Stimulated activated effector memory CD8-positive, alpha-beta T cell treated with anti-CD3 and anti-CD28 coated beads, Interleukin-12 subunit alpha, Interleukin-12 subunit beta, amount 100 ng/mL, for 72 hours (primary cell): Measurements from ENCODE around the gene CCDC175.
A peak's percentile ranks its signal among the peaks of the same experiment; 100 is the strongest.

Source experiments
- ATAC-seq: fragments of 150-1000 bp; cut with Tn5 transposase; 2 replicates; pipeline ENCODE4 v1.10.0; 2021
- DNase-seq, 2 donors: peaks; one replicate each; pipeline ENCODE4 v3.0.0; 2021 to 2022; ENCODE audit warnings: low spot score in 2 of 2
- H3K27ac Mint-ChIP-seq: one replicate; pipeline ENCODE4 v1.8.0; 2022; ENCODE audit warnings: mild to moderate bottlenecking, mixed read lengths
- H3K36me3 Mint-ChIP-seq: one replicate; pipeline ENCODE4 v1.8.0; 2022; ENCODE audit warnings: mild to moderate bottlenecking, mixed read lengths
- H3K4me1 Mint-ChIP-seq: one replicate; pipeline ENCODE4 v1.8.0; 2022; ENCODE audit warnings: mixed read lengths
- H3K4me3 Mint-ChIP-seq: one replicate; pipeline ENCODE4 v1.8.0; 2022; ENCODE audit warnings: mild to moderate bottlenecking, mixed read lengths
- H3K9me3 Mint-ChIP-seq: one replicate; pipeline ENCODE4 v1.8.0; 2022; ENCODE audit warnings: mixed read lengths

Gene CCDC175

DNA sequence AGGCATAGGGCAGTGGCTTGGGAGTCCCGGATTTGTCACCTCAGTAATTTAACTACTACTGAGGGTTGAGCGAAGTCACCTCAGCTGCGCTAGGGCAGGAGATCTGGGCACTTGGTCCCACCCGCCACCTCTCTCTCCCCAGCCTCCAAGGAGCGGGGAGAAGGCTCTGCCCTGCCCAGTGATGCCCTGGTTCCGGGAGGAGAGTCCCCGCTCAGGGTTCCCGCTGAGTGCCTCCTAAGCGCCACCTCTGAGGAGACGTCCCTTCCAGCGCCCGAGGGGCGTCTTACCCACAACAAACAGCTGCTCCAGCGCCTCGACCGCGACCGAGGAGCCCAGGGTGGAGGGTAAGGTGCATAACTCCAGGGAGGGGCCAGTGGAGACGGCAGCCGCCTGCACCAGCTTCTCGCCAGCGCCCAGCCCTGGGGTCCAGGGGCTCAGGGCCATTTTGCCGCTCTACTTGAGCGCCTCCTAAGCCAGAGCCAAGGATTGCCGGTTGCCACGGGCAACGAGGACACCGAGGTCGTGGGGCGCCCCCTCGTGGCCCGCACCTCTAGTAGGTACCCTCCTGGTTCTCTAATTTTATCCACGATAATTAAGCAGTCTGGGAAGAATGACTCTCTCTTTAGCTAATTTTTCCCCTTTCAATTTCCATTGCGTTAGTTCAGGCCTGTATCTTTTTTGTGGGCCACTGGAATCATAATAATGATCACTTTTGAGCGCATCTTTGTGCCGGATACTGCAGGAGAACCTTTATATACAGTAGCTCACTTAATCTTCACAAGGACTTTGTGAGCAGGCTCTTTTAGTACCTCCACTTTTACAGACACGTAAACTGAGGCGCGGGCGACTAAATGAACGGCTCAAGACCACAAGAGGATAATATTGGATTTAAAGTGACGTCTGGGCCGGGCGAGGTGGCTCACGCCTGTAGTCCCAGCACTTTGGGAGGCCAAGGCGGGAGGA lies at the start of gene CCDC175:
CCDC175 (minus strand) TSS at position 481 of the 963 bp plus-strand sequence; CDS start at position 444, 37 bp downstream.
- Mint-ChIP-seq H3K27ac (no peak within 1 kb of the TSS), H3K4me1 (peaks cover 11% of the 10 kb centered on the region), H3K36me3 (no peaks in the 10 kb centered on the region), H3K4me3 (peak within 1 kb of the TSS; percentile 71), H3K9me3 (no peaks in the 10 kb centered on the region)
- ATAC-seq = peak; percentile 97
- peak; percentile 65 to 86 for DNase-seq

DNA sequence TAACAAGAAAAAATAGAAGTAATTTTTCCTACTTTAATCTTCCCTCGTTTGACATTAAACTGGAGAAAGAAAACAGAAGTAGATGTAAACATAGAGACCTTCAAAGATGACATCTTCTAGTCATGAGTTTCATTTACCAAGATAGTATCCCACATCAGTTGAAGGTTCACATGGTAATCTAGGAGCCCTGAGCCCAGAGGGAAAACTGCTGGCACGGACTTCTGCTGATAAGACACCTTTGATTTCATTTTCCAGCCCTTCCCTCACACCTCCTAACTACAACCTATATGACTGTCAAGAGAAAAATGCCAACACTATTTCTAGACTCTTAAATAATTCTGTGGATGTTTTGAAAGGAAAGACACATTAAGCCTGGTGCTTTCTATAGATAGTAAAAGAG lies 46.0 kb upstream of the CCDC175 start:
- H3K4me1 Mint-ChIP-seq = no peaks in the 10 kb centered on the region
- DNase-seq = no peak
- H3K36me3 Mint-ChIP-seq = no peaks in the 10 kb centered on the region
- H3K9me3 Mint-ChIP-seq = no peaks in the 10 kb centered on the region
- H3K4me3 Mint-ChIP-seq = no peak overlapping the region
- no peak overlapping the region for H3K27ac Mint-ChIP-seq
- no peak for ATAC-seq

DNA sequence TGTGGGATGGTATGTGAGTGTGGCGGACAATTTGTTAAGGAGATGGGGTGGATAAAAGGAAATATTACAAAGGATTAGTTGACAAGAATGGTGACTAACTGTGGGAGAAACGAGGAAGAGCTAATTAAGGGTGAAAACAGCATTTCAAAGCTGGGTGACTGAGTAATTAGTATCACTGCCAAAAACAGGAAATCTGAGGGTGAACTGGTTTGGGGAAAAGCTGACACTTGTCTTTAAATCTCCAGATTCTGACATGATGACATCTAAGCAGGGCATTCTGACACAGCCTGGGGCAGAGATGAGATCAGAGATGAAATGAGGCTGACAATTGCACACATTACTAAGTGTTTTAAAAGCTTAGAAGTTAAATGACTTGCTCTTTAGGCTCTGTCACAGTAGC lies 42.4 kb upstream of the CCDC175 start:
- ATAC-seq (peak; percentile 16), DNase-seq (no peak)
- Mint-ChIP-seq H3K36me3 (no peaks in the 10 kb centered on the region), H3K4me1 (no peaks in the 10 kb centered on the region), H3K27ac (no peak overlapping the region), H3K4me3 (no peak overlapping the region), H3K9me3 (no peaks in the 10 kb centered on the region)

DNA sequence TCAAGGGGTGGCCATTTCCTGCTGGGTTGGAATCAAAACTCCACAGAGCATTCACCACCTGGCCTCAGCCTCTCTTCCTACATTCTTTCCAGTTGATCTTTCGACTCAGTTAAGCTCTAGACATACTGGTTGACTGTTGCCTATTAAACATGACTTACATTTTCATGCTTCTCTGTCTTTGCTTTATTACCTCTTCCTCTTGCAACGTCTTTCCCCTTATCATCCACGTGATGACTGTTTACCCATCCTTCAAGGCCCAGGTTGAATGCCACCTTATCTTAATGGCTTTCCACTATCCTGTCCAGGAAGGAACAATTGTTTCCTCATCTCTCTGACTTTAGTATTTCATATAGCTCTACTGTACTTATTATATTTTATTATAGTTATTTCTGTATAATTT lies 24.4 kb upstream of the CCDC175 start:
- H3K9me3 Mint-ChIP-seq = no peaks in the 10 kb centered on the region
- DNase-seq = no peak
- no peak for ATAC-seq
- no peaks in the 10 kb centered on the region for H3K4me1 Mint-ChIP-seq
- no peak overlapping the region for H3K4me3 Mint-ChIP-seq
- no peak overlapping the region for H3K27ac Mint-ChIP-seq
- H3K36me3 Mint-ChIP-seq = no peaks in the 10 kb centered on the region

DNA sequence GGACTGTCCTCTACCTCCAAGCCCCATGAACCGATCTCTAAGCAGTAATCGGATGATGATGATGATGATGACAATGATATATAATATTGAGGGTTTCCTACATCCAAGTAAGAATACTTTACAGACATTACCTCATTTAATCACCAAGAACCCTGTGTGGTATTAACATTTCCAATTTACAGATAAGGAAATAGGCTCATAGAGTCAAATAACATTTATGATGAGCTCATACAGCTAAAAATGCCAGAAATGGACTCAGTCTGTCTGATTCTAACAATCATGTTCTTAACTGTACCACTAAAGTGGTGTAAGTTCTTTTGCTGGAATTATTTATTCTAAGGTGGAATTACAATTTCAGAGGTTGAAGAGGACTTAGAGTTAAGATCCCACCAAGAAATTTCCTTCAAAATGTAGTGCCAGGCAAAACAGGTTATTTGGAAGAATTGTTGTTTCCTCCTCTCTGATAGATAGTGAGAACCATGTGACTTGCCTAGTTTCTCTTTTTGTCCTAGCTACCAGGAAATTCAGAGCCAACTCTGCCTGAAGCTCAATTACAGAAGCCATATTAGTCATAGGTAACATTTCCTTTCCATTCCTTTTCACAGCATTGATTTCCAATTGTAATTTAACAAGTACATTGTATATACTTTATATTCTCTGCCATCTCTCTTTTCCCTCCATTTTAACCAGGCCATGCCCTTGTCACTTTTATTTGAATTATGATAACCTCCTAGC lies 23.8 kb upstream of the CCDC175 start:
- no peak overlapping the region for H3K27ac Mint-ChIP-seq
- no peaks in the 10 kb centered on the region for H3K36me3 Mint-ChIP-seq
- DNase-seq = no peak

DNA sequence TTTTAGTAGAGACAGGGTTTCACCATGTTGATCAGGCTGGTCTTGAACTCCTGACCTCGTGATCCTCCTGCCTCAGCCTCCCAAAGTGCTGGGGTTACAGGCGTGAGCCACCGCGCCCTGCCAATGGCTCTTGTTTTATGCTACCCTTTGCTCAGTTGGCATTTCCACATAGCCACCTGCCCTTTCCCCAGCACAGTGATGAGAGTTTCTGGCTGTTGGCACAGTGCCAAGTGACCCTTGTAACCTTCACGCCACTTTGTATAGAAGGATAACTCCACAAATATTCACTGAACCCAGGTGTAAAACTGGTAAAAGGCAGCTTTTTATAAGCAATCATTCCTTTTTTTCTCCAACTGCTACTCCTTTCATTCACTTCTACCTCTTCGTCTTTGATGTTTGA lies 18.5 kb upstream of the CCDC175 start:
- ATAC-seq = no peak
- DNase-seq = no peak
- peaks cover 3% of the 10 kb centered on the region for H3K9me3 Mint-ChIP-seq
- H3K4me3 Mint-ChIP-seq = no peak overlapping the region
- no peak overlapping the region for H3K27ac Mint-ChIP-seq
- no peaks in the 10 kb centered on the region for H3K4me1 Mint-ChIP-seq
- no peaks in the 10 kb centered on the region for H3K36me3 Mint-ChIP-seq

More for the DNA sequence above, 23.8 kb upstream of the CCDC175 start:
- no peak for ATAC-seq
- Mint-ChIP-seq H3K4me3 (no peak overlapping the region), H3K4me1 (no peaks in the 10 kb centered on the region), H3K9me3 (no peaks in the 10 kb centered on the region)

DNA sequence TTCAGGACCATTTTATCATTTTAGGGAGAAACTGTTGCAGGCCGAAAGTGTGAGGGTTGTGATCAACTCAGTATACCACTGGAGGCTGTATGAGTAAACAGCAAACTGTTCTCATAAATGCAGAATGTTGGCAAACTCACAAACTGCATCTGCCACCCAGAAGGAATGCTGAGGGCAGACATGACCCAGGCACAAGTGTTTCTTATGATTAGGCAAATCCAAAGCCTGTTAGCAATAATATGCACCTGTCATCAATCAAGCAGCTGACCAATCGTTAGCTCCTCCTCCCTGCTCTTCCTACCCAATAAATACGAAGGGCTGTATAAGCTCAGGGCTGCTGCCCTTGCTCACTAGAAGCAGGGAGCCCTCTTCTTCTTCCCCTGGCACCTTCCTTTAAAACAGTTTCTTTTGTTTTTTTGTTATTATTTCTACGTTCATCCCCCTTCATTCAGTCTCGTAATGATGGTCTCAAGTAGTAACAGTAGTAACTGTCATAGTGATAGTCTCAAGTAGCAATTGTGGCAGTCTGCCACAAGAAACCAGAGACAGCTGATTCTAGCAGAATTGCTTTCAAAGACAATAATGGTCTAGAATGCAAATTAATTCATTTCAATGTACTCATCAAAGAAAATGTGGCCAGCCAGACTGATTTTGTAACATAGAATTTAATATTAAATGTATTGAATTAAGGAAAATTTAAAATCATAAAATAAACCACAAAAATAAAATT lies 15.2 kb upstream of the CCDC175 start:
- H3K27ac Mint-ChIP-seq = no peak overlapping the region
- no peaks in the 10 kb centered on the region for H3K36me3 Mint-ChIP-seq
- no peak for ATAC-seq
- DNase-seq = no peak
- no peaks in the 10 kb centered on the region for H3K4me1 Mint-ChIP-seq
- H3K4me3 Mint-ChIP-seq = no peak overlapping the region
- peaks cover 3% of the 10 kb centered on the region for H3K9me3 Mint-ChIP-seq

DNA sequence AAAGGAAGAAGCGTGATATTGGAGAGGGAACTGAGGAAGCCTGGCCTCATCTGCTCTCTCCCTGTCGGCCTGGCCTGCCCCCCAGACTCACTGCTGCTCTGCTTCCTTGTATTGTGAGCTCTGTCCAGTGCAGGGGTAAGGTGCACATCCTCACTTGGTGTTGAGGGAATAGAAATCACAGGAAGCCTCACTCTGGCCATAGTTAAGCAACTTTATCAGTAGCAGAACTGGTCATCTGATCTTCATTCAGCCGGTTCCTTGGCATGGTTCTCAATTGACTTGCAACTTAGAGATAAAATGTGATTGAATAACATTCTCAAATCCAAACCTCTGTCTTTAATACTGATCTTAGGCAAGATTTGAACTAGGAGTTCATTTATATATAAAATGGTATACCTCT lies 11.5 kb upstream of the CCDC175 start:
- H3K27ac Mint-ChIP-seq = no peak overlapping the region
- H3K9me3 Mint-ChIP-seq = peaks cover 3% of the 10 kb centered on the region
- H3K4me3 Mint-ChIP-seq = no peak overlapping the region
- DNase-seq (no peak), ATAC-seq (no peak)
- no peaks in the 10 kb centered on the region for H3K36me3 Mint-ChIP-seq
- peaks cover 12% of the 10 kb centered on the region for H3K4me1 Mint-ChIP-seq

DNA sequence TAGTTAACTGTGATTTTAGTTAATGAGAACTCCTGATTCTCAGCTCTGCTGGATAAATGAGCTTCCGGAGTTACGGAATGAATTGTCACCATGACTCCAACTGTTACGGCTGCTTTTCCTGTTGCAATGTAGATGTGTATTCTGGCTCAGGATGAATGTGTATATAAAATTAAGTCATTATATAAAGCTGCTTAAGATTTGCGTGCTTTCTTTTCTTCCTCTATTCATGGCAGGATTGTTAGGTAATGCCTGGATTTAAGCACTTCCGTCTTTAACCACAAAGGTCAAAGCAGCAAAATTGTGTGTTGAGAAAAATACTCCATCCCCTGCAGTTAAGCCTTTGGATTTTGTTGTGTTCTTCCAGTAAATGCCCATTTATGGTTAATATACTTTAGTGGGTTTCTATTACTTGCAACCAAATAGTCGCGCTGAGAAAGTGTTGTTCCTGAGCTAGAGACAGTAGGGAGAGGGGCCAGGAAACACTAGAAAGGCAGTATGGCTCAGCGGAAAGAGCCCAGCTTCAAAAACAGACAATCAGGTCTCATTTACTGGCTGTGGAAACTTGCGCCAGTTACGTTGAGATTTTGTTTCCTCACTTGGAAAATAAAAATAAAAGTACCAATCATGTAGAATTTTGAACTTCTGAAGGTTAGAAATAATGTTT lies 9.4 kb upstream of the CCDC175 start:
- no peak overlapping the region for H3K4me3 Mint-ChIP-seq
- H3K9me3 Mint-ChIP-seq = no peaks in the 10 kb centered on the region
- no peak for ATAC-seq
- no peaks in the 10 kb centered on the region for H3K36me3 Mint-ChIP-seq
- peaks cover 12% of the 10 kb centered on the region for H3K4me1 Mint-ChIP-seq
- no peak overlapping the region for H3K27ac Mint-ChIP-seq
- DNase-seq = no peak

DNA sequence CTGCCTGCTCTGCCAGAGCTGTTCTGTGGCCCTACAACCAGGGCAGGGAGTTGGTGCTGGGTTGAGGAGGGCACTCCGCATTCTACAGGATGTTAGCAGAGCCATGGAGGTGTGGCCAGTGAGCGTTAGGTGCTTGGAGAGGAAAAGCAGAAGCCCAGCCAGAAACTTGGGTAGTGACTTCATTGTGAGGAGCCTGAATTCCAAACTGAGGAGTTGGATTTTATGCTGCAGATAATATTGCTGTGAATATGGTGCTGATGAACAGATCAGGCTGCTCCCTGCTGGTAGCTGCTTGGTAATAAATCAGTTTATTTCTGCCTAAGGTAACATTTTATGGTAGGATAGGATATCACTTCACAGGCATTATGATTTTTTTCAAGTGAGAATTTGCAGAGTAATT lies 7.1 kb upstream of the CCDC175 start:
- Mint-ChIP-seq H3K27ac (no peak overlapping the region), H3K9me3 (no peaks in the 10 kb centered on the region), H3K36me3 (no peaks in the 10 kb centered on the region), H3K4me3 (no peak overlapping the region), H3K4me1 (peaks cover 12% of the 10 kb centered on the region)
- DNase-seq (no peak), ATAC-seq (no peak)

DNA sequence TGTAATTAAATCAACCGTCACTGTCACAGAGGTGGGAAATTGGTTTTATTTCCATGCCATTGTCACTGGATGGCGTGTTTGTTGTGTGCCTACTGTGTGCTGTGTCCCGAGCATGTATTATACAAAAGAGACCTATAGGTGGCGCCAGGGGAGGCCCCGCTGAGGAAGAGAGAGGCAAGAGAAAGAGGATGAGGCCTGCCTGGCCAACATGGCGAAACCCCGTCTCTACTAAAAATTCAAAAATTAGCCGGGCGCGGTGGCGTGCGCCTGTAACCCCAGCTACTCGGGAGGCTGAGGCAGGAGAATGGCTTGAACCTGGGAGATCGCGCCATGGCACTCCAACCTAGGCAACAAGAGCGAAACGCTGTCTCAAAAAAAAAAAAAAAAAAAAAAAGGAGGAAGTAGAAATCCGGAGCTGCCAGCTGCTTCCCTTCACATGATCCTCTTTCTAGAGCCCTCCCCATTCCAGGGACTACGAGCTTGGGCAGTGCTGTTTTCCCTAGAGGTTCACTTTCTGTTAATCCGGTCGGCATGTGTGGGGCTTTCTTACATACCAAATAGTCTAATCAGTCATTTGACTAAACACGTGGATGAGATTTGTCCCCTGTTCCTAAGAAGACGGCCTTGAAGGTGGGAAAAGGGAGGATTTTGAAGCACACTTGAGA lies 6.4 kb upstream of the CCDC175 start:
- no peak overlapping the region for H3K4me3 Mint-ChIP-seq
- H3K9me3 Mint-ChIP-seq = no peaks in the 10 kb centered on the region
- H3K4me1 Mint-ChIP-seq = peaks cover 12% of the 10 kb centered on the region
- DNase-seq (no peak), ATAC-seq (no peak)
- no peak overlapping the region for H3K27ac Mint-ChIP-seq
- no peaks in the 10 kb centered on the region for H3K36me3 Mint-ChIP-seq

DNA sequence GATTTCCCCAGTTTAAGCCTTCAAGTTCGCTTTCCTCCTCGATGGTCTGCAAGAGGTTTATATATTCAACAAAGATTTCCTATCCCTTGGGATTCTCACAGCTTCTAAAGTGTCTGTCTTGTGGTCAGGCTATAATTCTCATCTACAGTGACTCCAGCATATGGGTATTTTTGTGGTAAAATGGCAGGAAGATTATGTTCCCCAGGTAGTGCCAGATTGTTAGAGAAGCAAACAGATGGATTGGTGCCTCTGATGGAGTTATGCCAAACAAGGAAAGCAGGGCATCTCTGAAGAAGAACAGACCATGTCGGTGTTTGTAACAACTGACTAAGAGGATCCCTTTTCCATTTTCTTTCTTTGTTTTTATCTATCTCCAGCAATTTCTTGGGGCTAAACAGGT lies 5.5 kb upstream of the CCDC175 start:
- DNase-seq (no peak), ATAC-seq (no peak)
- H3K9me3 Mint-ChIP-seq = no peaks in the 10 kb centered on the region
- H3K27ac Mint-ChIP-seq = no peak overlapping the region
- no peaks in the 10 kb centered on the region for H3K36me3 Mint-ChIP-seq
- peaks cover 12% of the 10 kb centered on the region for H3K4me1 Mint-ChIP-seq
- no peak overlapping the region for H3K4me3 Mint-ChIP-seq

DNA sequence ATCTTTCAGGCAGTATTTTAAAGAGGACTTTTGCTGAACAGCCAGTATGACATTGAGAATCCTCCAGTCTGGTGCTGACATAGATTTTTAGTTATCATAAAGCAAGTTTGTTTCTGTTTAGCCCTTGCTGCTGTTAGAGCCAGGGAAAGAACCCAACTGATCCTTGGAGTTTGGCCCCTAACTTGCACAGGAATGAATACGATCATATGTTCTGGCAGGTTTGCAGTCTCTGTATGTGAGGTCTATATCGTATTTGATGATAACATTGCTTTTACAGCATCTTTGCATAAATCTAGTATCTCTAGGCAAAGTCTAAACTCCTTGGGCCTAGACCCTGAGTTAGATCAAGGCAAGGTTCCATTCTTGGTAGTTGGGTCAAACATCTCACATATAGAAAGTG lies 4.3 kb upstream of the CCDC175 start:
- H3K27ac Mint-ChIP-seq = no peak overlapping the region
- no peak for ATAC-seq

DNA sequence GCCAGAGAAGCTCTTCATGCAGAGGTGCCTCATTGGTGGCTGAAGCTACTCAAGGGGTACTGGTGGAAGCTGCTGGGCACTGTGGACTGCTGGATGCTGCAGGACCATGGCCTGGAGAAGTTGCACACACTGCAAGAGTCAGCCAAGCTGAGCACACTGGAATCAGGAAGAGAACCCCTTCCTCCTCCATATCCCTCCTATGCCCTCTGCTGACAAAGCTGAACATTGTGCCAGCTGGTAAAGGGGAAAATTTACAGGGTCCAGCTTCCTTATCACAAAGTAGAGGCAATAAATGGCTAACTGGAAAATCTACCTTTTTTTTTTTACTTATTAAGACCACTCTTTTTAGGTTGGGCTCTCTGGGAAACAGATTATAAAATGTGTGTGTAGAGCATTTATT lies 6.5 kb downstream of the CCDC175 start:
- no peaks in the 10 kb centered on the region for H3K36me3 Mint-ChIP-seq
- ATAC-seq (peak; percentile 37), DNase-seq (no peak)
- H3K4me1 Mint-ChIP-seq = no peaks in the 10 kb centered on the region
- H3K27ac Mint-ChIP-seq = no peak overlapping the region
- no peak overlapping the region for H3K4me3 Mint-ChIP-seq
- H3K9me3 Mint-ChIP-seq = no peaks in the 10 kb centered on the region

More for the DNA sequence above, 4.3 kb upstream of the CCDC175 start:
- no peaks in the 10 kb centered on the region for H3K9me3 Mint-ChIP-seq
- DNase-seq = no peak
- peaks cover 19% of the 10 kb centered on the region for H3K4me1 Mint-ChIP-seq
- no peaks in the 10 kb centered on the region for H3K36me3 Mint-ChIP-seq
- no peak overlapping the region for H3K4me3 Mint-ChIP-seq
